Measurements from ENCODE around the gene TSSK3.

GRCh38 chr1:32321712-32322291, 40.5 kb upstream of the TSSK3 start:
- TF ChIP-seq CTCF (conservative IDR thresholded peaks at IDR 0.05; ENCODE audit: low read length): no peak
- no peak for TF ChIP-seq EZH2phosphoT487 (IDR thresholded peaks at IDR 0.05; ENCODE audit: borderline replicate concordance)
